AG04449 (cell line): ENCODE data around the gene PITRM1.
"Not testable (repeated sequence)": the region's sequence is repeated elsewhere in the genome, so short reads cannot be mapped to it uniquely, and the experiment has no call there.

Source experiments
- CTCF ChIA-PET: fragments of 350-600 bp; formaldehyde crosslinking; extraction: SDS; loops from one replicate; lab custom pipeline; 2021; ENCODE audit warnings: antibody characterized with exemption; lab: Yijun Ruan, JAX
- POLR2A ChIA-PET: fragments of 400-600, 350-600 bp; formaldehyde crosslinking; extraction: SDS; loops from one replicate; lab custom pipeline; 2020; ENCODE audit warnings: antibody characterized with exemption, inconsistent platforms; lab: Yijun Ruan, JAX
- DNase-seq: peaks from one replicate; pipeline ENCODE4 v3.0.0-alpha.2; 2010; ENCODE audit warnings: low read depth, low spot score
- H3K4me3 ChIP-seq: 2 replicates; pipeline ENCODE4 v1.5.1; 2011; ENCODE audit warnings: low read depth, mild to moderate bottlenecking, control low read depth, low read length
- TF ChIP-seq, protein P1 (sequence below): IDR thresholded peaks from one replicate; pipeline ENCODE4 v1.5.1; 2011; ENCODE audit warnings: mild to moderate bottlenecking, moderate library complexity, low read length, control low read depth, inconsistent platforms; ENCODE audit not compliant: insufficient read depth; ENCODE audit errors: missing control alignments

The PITRM1 gene

DNA sequence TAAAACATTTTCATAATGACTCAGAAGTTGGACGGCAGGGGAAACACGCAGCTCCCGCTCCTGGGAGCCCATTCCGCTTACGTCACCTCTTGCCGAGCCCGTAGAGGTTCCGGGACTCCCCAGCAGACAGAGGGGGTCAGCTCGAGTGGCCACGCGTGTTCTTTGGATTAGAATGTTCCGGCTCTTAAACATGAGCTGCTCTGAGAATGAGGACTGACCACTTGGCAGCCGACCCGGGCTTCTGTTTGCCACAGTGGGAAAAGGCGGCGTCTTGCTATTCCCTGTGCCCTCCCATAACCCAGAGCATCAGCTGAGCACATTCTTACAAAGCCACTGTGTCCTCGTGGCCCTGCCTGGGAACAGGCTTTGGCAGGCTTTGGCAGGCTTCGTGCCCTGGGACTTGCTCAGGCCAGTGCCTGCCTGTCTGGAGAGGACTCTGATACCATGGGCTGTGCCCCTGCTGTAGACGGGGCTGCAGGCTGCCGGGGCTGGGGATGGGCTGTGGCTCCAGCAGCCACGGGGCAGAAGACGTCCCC is 65.1 kb downstream of the PITRM1 start:
- ChIA-PET CTCF (interaction anchor here (1.1 to 2.4 kb wide), 3 partner anchors 11 to 13 kb away, joined by 3 to 8 read pairs (median 6); no protein-coding TSS in a partner anchor), POLR2A (no interaction called here)
- no peak overlapping the region for H3K4me3 ChIP-seq
- DNase-seq = no peak
- TF ChIP-seq, protein P1, sequence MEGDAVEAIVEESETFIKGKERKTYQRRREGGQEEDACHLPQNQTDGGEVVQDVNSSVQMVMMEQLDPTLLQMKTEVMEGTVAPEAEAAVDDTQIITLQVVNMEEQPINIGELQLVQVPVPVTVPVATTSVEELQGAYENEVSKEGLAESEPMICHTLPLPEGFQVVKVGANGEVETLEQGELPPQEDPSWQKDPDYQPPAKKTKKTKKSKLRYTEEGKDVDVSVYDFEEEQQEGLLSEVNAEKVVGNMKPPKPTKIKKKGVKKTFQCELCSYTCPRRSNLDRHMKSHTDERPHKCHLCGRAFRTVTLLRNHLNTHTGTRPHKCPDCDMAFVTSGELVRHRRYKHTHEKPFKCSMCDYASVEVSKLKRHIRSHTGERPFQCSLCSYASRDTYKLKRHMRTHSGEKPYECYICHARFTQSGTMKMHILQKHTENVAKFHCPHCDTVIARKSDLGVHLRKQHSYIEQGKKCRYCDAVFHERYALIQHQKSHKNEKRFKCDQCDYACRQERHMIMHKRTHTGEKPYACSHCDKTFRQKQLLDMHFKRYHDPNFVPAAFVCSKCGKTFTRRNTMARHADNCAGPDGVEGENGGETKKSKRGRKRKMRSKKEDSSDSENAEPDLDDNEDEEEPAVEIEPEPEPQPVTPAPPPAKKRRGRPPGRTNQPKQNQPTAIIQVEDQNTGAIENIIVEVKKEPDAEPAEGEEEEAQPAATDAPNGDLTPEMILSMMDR = no peak

- CTCF ChIA-PET = interaction anchor here (1.1 to 2.4 kb wide), 2 partner anchors 12 to 14 kb away, joined by 6 to 8 read pairs; no protein-coding TSS in a partner anchor
- POLR2A ChIA-PET = no interaction called here
- no peak overlapping the region for H3K4me3 ChIP-seq
- no peak for DNase-seq
- TF ChIP-seq, protein P1 = no peak
These were observed 65.6 kb downstream of the PITRM1 start for GRCh38 chr10:3106928-3107425.

DNA sequence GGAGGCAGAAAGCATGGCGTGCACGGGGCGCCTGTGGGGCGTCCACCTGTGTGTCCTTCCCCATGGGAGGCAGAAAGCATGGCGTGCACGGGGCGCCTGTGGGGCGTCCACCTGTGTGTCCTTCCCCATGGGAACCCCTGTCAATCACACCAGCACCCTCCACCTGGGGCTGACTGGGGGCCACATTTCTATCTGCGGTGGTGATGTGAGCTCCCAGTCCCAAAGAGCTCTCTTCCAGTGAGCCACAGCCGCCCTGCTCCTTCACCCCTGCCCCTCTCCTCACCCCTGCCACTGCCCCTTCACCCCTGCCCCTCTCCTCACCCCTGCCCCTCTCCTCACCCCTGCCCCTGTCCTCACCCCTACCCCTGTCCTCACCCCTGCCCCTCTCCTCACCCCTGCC is 66.3 kb downstream of the PITRM1 start:
- H3K4me3 ChIP-seq, POLR2A ChIA-PET, DNase-seq: not testable (repeated sequence)
- CTCF ChIA-PET = interaction anchor here (1.1 to 2.4 kb wide), 2 partner anchors 12 to 14 kb away, joined by 6 to 8 read pairs; no protein-coding TSS in a partner anchor

GRCh38 chr10:3105905-3106304 is 66.7 kb downstream of the PITRM1 start:
- no peak overlapping the region for H3K4me3 ChIP-seq
- TF ChIP-seq, protein P1 = no peak
- CTCF ChIA-PET = no interaction called here
- no peak for DNase-seq
- POLR2A ChIA-PET = no interaction called here

DNA sequence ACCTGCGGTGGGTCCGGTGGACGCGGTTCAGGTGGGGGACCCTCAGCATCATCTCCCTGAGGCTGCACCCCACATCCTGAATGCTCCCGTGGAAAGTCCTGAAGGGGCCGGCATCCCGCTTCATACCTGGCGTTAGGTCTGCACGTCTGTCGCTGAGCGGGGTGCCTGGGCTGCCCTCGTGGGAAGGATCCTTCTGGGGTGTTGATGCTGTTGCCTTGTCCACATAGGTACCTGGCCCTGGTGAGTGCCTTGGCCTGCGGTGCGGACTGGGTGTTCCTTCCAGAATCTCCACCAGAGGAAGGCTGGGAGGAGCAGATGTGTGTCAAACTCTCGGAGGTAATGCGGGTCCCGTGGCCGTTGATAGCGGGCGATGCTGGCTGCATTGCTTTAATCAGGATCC is 67.4 kb downstream of the PITRM1 start:
- H3K4me3 ChIP-seq = no peak overlapping the region
- ChIA-PET CTCF (interaction anchor here (1.0 kb wide), 1 partner anchor 13 kb away, joined by 3 read pairs; no protein-coding TSS in a partner anchor), POLR2A (no interaction called here)
- DNase-seq = no peak
- TF ChIP-seq, protein P1 = no peak

DNA sequence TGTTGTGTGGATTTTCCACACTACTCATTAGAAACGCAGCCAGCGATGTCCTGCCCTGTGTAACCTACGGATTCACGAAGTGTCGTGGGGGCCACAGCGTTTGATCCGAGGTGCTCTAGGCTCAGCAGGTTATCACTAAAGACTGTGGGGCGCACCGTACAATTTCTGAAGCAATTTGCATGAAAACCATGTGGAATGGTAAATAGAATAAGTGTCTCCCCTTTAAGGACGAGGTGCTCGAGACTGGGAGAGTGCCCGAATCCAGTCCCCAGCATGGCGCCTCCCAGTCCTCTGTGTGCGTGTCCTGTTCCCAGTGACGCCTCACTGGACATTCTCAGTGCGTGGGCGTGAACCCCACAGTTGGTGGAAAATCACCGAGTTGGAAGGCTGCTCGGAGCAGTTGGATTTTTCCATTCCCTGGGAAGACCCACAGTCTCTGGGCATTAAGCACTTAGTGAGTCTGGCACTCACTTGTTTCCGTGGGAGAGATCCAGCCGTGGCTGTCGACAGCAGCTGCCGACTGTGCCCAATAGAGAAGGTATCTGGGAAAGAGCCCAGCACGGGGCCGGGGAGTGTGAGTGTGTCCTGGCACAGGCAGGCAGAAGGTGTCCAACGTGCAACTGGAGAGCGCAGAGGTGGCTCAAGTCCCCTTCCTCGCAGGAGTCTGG is 68.2 kb downstream of the PITRM1 start:
- POLR2A ChIA-PET = no interaction called here
- DNase-seq = no peak
- CTCF ChIA-PET = interaction anchor here (1.0 to 1.4 kb wide), 2 partner anchors 14 to 15 kb away, joined by 3 to 4 read pairs; no protein-coding TSS in a partner anchor

More for the DNA sequence above, 68.2 kb downstream of the PITRM1 start:
- TF ChIP-seq, protein P1 = no peak
- no peak overlapping the region for H3K4me3 ChIP-seq
